H1 (cell line): Measurements from ENCODE around the gene GPRC5D. TPM values are rescaled to one million over a fixed set of nuclear protein-coding genes. Genes with fewer than 3 reads are reported as not detected.

Experiments
- CTCF ChIA-PET: fragments of 300-600 bp; sonication (Branson Sonifier 250); formaldehyde crosslinking; loops from one replicate; lab custom pipeline; 2021; ENCODE audit not compliant: partially characterized antibody; lab: Charles Lee
- POLR2A ChIA-PET: fragments of 300-600 bp; sonication (Branson Sonifier 250); formaldehyde crosslinking; loops from one replicate; lab custom pipeline; 2021; ENCODE audit warnings: inconsistent platforms; ENCODE audit not compliant: partially characterized antibody; lab: Charles Lee
- DNase-seq, 2 experiments: peaks; one replicate each; pipeline versions ENCODE4 v3.0.0 to v3.0.0-alpha.2; 2010 to 2022; ENCODE audit warnings: low spot score in 2 of 2, low read depth in 1 of 2, mixed read lengths in 1 of 2
- FAIRE-seq: peaks from 2 replicates; lab custom pipeline; 2011; peaks lifted over from hg19 to GRCh38; lab: Jason Lieb, UNC
- H2AFZ ChIP-seq: 2 replicates; pipeline ENCODE4 v1.8.1; 2012; ENCODE audit warnings: low read length, inconsistent platforms
- H2AK5ac ChIP-seq: 2 replicates; pipeline ENCODE4 v1.6.1; 2013; ENCODE audit warnings: low read depth, low read length
- H2BK120ac ChIP-seq: replicated peaks from 2 replicates; pipeline ENCODE3; 2013; ENCODE audit warnings: low read depth, low read length, inconsistent platforms
- H2BK12ac ChIP-seq: 2 replicates; pipeline ENCODE4 v1.6.1; 2013; ENCODE audit warnings: low read depth, low read length
- H2BK15ac ChIP-seq: 2 replicates; pipeline ENCODE4 v1.6.1; 2013; ENCODE audit warnings: low read length
- H2BK20ac ChIP-seq: 2 replicates; pipeline ENCODE4 v1.6.1; 2013; ENCODE audit warnings: low read length
- H2BK5ac ChIP-seq: 2 replicates; pipeline ENCODE4 v1.6.1; 2013; ENCODE audit warnings: low read depth, low read length
- H3K14ac ChIP-seq: 2 replicates; pipeline ENCODE4 v1.6.1; 2013; ENCODE audit warnings: inconsistent platforms; ENCODE audit not compliant: insufficient read length
- H3K18ac ChIP-seq: 2 replicates; pipeline ENCODE4 v1.6.1; 2013; ENCODE audit warnings: low read length; ENCODE audit errors: extremely low read depth
- H3K23ac ChIP-seq: 2 replicates; pipeline ENCODE4 v1.6.1; 2013; ENCODE audit warnings: inconsistent platforms; ENCODE audit not compliant: insufficient read length
- H3K23me2 ChIP-seq: 2 replicates; pipeline ENCODE4 v1.6.1; 2013; ENCODE audit warnings: low read depth, low read length
- H3K27ac ChIP-seq: 2 replicates; pipeline ENCODE4 v1.6.1; 2011; ENCODE audit warnings: low read depth, low read length, inconsistent platforms
- H3K27me3 ChIP-seq, 4 experiments: replicated peaks in 1 of 4; 1 replicate in 1 of 4; 2 replicates in 3 of 4; pipeline versions ENCODE4 v1.6.1 to v1.8.1; 2011 to 2013; ENCODE audit warnings: low read length in 3 of 4, mild to moderate bottlenecking in 3 of 4, inconsistent platforms in 2 of 4, mixed read lengths in 2 of 4, moderate library complexity in 1 of 4; ENCODE audit not compliant: control insufficient read depth in 3 of 4, insufficient read depth in 3 of 4; ENCODE audit errors: extremely low read depth in 1 of 4
- H3K36me3 ChIP-seq, 4 experiments: 2 replicates each; pipeline versions ENCODE4 v1.6.1 to v1.8.1; 2011 to 2013; ENCODE audit warnings: mild to moderate bottlenecking in 4 of 4, low read length in 3 of 4, moderate library complexity in 2 of 4, control low read depth in 1 of 4, inconsistent platforms in 1 of 4; ENCODE audit not compliant: insufficient read depth in 4 of 4, control insufficient read depth in 2 of 4
- H3K4ac ChIP-seq: replicated peaks from 2 replicates; pipeline ENCODE3; 2013; ENCODE audit warnings: low read length, low read depth, mixed read lengths, inconsistent platforms; ENCODE audit not compliant: insufficient read length
- H3K4me1 ChIP-seq, 4 experiments: replicated peaks in 1 of 4; 1 replicate in 1 of 4; 2 replicates in 3 of 4; pipeline versions ENCODE4 v1.6.1 to v1.8.1; 2011 to 2013; ENCODE audit warnings: low read length in 3 of 4, inconsistent platforms in 2 of 4, mixed read lengths in 1 of 4; ENCODE audit not compliant: insufficient read depth in 4 of 4, control insufficient read depth in 3 of 4
- H3K4me2 ChIP-seq, 2 experiments: 2 replicates each; pipeline versions ENCODE4 v1.6.1 to v1.8.1; 2011 to 2013; ENCODE audit warnings: low read depth in 2 of 2, low read length in 2 of 2, control low read depth in 1 of 2, inconsistent platforms in 1 of 2, mild to moderate bottlenecking in 1 of 2; ENCODE audit not compliant: insufficient read depth in 1 of 2
- H3K4me3 ChIP-seq, 4 experiments: fragments of 200-600, 300-600 bp in 1 of 4; sonication (generic), shearing (Covaris generic), sonication (Bioruptor Twin) in 1 of 4; 2 replicates each; pipeline versions ENCODE4 v1.5.1 to v1.8.1; 2011 to 2016; ENCODE audit warnings: low read length in 4 of 4, low read depth in 3 of 4, control low read depth in 2 of 4, inconsistent platforms in 2 of 4, mild to moderate bottlenecking in 2 of 4, mixed read lengths in 1 of 4, moderate library complexity in 1 of 4; ENCODE audit not compliant: insufficient read depth in 2 of 4; ENCODE audit errors: extremely low read depth in 1 of 4
- H3K56ac ChIP-seq: replicated peaks from 2 replicates; pipeline ENCODE3; 2013; ENCODE audit warnings: low read depth, mild to moderate bottlenecking, mixed read lengths, low read length, inconsistent platforms; ENCODE audit not compliant: insufficient read length
- H3K79me1 ChIP-seq: 2 replicates; pipeline ENCODE4 v1.6.1; 2013; ENCODE audit warnings: low read depth, low read length, control low read depth
- H3K79me2 ChIP-seq, 2 experiments: 2 replicates each; pipeline versions ENCODE4 v1.6.1 to v1.8.1; 2012 to 2013; ENCODE audit warnings: low read length in 2 of 2, mild to moderate bottlenecking in 2 of 2, inconsistent platforms in 1 of 2; ENCODE audit not compliant: insufficient read depth in 2 of 2, control insufficient read depth in 1 of 2
- H3K9ac ChIP-seq, 4 experiments: replicated peaks in 1 of 4; 1 replicate in 1 of 4; 2 replicates in 3 of 4; pipeline versions ENCODE4 v1.6.1 to v1.8.1; 2011 to 2013; ENCODE audit warnings: low read depth in 3 of 4, low read length in 3 of 4, control low read depth in 2 of 4, mild to moderate bottlenecking in 2 of 4, moderate library complexity in 2 of 4, inconsistent platforms in 1 of 4; ENCODE audit errors: extremely low read depth in 1 of 4
- H3K9me3 ChIP-seq, 2 experiments: 2 replicates each; pipeline versions ENCODE4 v1.6.1 to v1.8.1; 2012 to 2013; ENCODE audit warnings: mild to moderate bottlenecking in 2 of 2, moderate library complexity in 2 of 2, control low read depth in 1 of 2, inconsistent platforms in 1 of 2, low read depth in 1 of 2, low read length in 1 of 2, mixed read lengths in 1 of 2; ENCODE audit not compliant: insufficient read depth in 2 of 2
- H4K20me1 ChIP-seq, 2 experiments: replicated peaks in 1 of 2; 2 replicates each; pipeline versions ENCODE3 to v1.8.1; 2011 to 2013; ENCODE audit warnings: inconsistent platforms in 2 of 2, low read length in 2 of 2, mild to moderate bottlenecking in 1 of 2; ENCODE audit not compliant: insufficient read depth in 2 of 2, control insufficient read depth in 1 of 2
- H4K5ac ChIP-seq: 2 replicates; pipeline ENCODE4 v1.6.1; 2013; ENCODE audit warnings: low read length, low read depth, mixed read lengths, inconsistent platforms; ENCODE audit not compliant: insufficient read length
- H4K8ac ChIP-seq: 2 replicates; pipeline ENCODE4 v1.8.0; 2013; ENCODE audit warnings: mild to moderate bottlenecking, moderate library complexity, low read length, inconsistent platforms; ENCODE audit not compliant: insufficient read depth; ENCODE audit errors: extremely low read depth
- H4K91ac ChIP-seq: replicated peaks from 2 replicates; pipeline ENCODE3; 2013; ENCODE audit warnings: low read length, mixed read lengths, inconsistent platforms; ENCODE audit not compliant: insufficient read length
- MAFK ChIP-seq: IDR thresholded peaks from 2 replicates; pipeline ENCODE4 v1.6.1; 2012; ENCODE audit warnings: low read depth, mild to moderate bottlenecking, improper control_type of control experiment, low read length
- WGBS, 2 experiments: shearing (Covaris generic) in 1 of 2; methylation state at CpG; one replicate each; pipeline versions ENCODE4 v1.1.6 to v1.1.7; 2013 to 2015; ENCODE audit warnings: low lambda C conversion rate in 2 of 2, mixed read lengths in 2 of 2, inconsistent platforms in 1 of 2, low coverage in 1 of 2, missing lambda C conversion rate in 1 of 2; ENCODE audit not compliant: insufficient replicate concordance in 2 of 2, insufficient coverage in 1 of 2, insufficient read length in 1 of 2; ENCODE audit errors: extremely low coverage in 1 of 2, missing lambda C conversion rate in 1 of 2; 5-methylcytosine and 5-hydroxymethylcytosine counted together
- polyA plus RNA-seq, 7 experiments: library from polyadenylated mRNA; depleted of rRNA in 3 of 7; stranded (reverse) in 5 of 7; unstranded in 2 of 7; fragments of >200 nt in 5 of 7; fragments of 200-250 nt in 2 of 7; gene quantifications; 1 replicate in 5 of 7; 2 replicates in 1 of 7; 4 replicates in 1 of 7; pipeline versions ENCODE4 v1.2.1 to v1.2.3, GENCODE V29; 2011 to 2013; ENCODE audit warnings: missing spikeins in 2 of 7, mixed read lengths in 2 of 7
- total RNA-seq: library from RNA; stranded (reverse); fragmentation: NEBNext Ultra II Directional; extraction: Animal tissue kit (Norgen Biotek cat#: 25700); gene quantifications from 2 replicates; pipeline ENCODE4 v1.2.1, GENCODE V29; 2021

The GPRC5D gene
- total and polyA plus RNA-seq, 2 of the 8 experiments (the other 6 are each of a cell fraction or from before 2014, with no cell fraction given) = 0.45 TPM; not detected in 1

DNA sequence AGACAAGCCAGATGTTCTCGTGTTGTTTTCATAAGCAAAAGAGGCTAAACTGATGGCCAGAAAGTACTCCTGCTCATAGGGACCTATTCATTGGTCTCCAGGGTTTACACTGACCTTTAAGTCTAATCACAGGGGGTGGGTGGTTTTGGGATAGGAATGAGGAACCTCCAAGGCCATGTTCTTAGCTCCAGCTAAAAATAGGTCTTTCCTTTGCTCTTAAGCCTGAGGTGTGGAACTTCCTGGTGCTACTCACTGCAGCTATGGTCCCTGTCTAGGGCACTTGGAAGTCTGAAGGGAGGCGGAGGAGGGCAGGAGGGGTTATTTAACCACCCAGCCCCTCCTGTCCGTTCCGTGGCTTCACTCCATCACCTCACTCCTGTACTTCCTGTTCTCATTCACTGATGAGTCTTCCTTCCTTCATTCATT is 42.0 kb downstream of the GPRC5D start:
- Histone ChIP-seq H3K18ac (no peak overlapping the region), H4K8ac (no peak overlapping the region), H3K9me3 (no peaks in the 10 kb centered on the region), H3K27me3 (no peaks in the 10 kb centered on the region), H3K14ac (no peak overlapping the region), H2AFZ (no peak overlapping the region), H3K36me3 (no peaks in the 10 kb centered on the region), H3K4me3 (no peak overlapping the region), H3K4me2 (no peak overlapping the region), H4K91ac (no peak overlapping the region), H3K79me2 (no peaks in the 10 kb centered on the region), H3K27ac (no peak overlapping the region), H2BK12ac (no peak overlapping the region), H3K9ac (no peak overlapping the region), H2BK15ac (no peak overlapping the region), H3K56ac (no peak overlapping the region), H2AK5ac (no peak overlapping the region), H3K4ac (no peak overlapping the region), H3K4me1 (no peaks in the 10 kb centered on the region), H2BK20ac (no peak overlapping the region), H2BK120ac (no peak overlapping the region), H4K5ac (no peak overlapping the region), H3K79me1 (no peaks in the 10 kb centered on the region), H2BK5ac (no peak overlapping the region), H4K20me1 (no peaks in the 10 kb centered on the region), H3K23ac (no peak overlapping the region), H3K23me2 (no peaks in the 10 kb centered on the region)
- CTCF ChIA-PET = interaction anchor here (0.8 to 3.8 kb wide), 4 partner anchors 13 to 72 kb away, joined by 3 to 14 read pairs (median 3); partner anchors contain the start of gene GPRC5A
- DNase-seq (no peak), FAIRE-seq (no peak)
- POLR2A ChIA-PET = no interaction called here
- 98% methylated on average over 4 of the region's 4 CpGs; no CpG with 5 or more reads in 1 of the 2 experiments for WGBS, 2 experiments
- TF ChIP-seq MAFK = no peak
